GM19043 (cell line): ENCODE results near the gene GUCY1A1.
A peak's percentile ranks its signal among the peaks of the same experiment; 100 is the strongest.
"Not testable (repeated sequence)": the region's sequence is repeated elsewhere in the genome, so short reads cannot be mapped to it uniquely, and the experiment has no call there.

ENCODE experiments used
- ATAC-seq: cut with Tn5 transposase; IDR thresholded peaks from one replicate; pipeline ENCODE4 v1.9.1; 2021; ENCODE audit warnings: low read depth; ENCODE audit not compliant: unreplicated experiment

Gene GUCY1A1, protein sequence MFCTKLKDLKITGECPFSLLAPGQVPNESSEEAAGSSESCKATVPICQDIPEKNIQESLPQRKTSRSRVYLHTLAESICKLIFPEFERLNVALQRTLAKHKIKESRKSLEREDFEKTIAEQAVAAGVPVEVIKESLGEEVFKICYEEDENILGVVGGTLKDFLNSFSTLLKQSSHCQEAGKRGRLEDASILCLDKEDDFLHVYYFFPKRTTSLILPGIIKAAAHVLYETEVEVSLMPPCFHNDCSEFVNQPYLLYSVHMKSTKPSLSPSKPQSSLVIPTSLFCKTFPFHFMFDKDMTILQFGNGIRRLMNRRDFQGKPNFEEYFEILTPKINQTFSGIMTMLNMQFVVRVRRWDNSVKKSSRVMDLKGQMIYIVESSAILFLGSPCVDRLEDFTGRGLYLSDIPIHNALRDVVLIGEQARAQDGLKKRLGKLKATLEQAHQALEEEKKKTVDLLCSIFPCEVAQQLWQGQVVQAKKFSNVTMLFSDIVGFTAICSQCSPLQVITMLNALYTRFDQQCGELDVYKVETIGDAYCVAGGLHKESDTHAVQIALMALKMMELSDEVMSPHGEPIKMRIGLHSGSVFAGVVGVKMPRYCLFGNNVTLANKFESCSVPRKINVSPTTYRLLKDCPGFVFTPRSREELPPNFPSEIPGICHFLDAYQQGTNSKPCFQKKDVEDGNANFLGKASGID

DNA sequence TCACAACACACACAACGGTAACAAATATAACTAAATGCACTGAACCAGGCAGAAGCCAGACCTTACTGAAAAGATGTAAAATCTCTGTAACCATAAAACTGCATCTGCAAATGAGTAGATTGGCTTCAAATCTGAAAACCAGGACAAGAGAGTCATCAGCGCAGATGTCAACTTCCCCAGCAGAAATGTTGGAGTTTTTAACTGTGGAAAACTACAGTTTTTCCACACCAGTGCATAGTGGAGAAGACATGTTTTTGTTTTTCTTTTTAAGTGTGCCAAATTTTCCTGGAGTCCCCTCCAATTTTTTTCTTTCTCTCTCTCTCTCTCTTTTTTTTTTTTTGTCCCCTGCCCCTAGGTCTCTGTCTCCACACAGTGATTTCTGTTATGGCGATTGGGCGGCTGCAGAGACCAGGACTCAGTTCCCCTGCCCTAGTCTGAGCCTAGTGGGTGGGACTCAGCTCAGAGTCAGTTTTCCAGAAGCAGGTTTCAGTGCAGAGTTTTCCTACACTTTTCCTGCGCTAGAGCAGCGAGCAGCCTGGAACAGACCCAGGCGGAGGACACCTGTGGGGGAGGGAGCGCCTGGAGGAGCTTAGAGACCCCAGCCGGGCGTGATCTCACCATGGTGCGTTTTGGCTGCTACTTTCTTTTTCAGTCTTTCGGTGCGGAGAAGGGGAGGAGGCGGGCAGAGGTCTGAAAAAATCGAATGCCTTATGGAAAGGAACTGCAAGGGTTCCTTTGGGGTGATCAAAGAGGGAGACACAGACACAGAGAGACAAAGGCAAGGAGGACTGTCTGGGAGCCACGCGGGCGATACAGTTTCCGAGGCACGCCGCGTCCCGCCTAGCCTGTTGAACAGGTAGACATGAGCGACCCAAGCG lies at the start of gene GUCY1A1:
Gene GUCY1A1 (plus strand): TSS at position 505 of the 878 bp plus-strand sequence. CDS start 30,020 bp downstream, outside the sequence.
- ATAC-seq = peak; percentile 11

DNA sequence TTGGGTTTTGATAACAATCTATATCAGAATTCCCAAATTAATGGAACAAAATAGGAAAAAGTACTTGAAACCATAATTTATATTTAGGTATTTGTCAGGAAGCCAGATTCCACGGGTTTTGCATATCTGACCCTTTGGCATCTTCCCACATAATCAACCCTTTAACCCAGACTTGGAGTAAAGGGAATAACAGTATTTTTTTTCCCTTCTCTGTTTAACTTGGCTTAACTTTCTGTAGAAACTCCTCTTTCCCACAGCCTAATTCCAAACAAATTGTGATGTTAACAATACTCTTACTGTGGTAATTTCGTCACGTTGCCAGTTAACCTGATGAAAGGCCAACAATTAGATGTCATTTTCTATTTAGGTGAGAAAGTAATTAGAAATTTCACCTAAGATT lies 49.4 kb upstream of the GUCY1A1 start:
- ATAC-seq = no peak

DNA sequence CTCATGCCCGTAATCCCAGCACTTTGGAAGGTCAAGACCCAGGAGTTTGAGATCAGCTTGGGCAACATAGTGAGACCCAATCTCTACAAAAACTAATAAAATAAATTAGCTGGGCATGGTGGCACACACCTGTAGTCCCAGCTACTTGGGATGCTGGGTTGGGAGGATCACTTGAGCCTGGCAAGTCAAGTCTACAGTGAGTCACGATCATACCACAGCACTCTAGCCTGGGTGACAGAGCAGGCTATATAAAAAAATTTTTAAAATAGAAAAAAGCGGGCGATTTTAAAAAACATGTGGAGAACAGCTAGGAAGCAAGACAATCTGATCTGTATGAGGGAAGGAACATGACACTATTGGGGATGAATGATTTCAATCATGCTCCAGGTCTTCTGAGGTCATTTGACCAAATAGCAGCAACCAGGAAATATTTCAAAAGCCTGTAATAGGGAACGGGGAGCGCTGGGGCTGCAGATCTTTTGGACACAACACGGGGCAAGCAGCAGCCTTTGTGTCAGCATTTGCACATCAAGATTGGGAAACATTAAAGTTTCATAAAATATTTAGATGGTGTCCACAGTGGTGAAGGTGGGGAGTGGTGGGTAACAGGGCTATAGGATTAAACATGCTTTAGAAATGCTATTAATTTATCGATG lies 48.3 kb upstream of the GUCY1A1 start:
- no peak for ATAC-seq

DNA sequence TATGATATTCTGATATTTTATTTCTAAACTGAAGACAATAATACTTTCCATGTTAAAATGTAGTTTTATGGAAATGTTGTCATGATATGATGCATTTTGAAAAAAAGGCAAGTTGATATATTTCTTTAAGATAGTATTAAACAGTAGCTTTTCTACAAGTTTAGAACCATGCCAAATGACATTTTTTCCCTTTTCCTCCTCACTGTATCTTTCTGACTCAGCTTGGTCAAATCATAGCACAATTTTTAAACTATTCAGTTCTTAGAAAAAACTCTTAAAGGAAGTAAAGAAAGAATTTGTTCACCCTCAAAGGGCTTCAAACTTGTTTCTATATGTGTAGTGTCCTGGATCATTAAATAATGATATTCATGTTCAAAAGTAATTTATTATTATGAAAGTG lies 46.0 kb upstream of the GUCY1A1 start:
- no peak for ATAC-seq

DNA sequence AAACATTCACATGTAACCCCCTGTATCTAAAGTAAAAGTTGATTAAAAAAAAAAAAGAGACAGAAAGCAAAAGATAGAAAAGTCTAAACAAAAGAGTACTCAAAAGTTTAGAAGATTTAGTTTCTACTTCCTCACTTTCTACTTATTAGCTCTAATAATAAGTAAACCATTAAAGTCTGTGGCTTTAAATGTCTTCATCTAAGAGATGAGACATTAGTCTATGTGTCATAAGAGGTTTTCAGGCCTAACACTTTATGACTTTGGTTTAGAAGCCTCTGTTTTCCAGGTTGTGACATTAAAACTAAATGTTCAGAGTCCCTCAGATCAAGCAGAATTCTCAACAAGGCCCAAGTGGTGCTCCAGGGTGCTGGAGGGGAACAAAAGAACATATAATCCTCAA lies 42.2 kb upstream of the GUCY1A1 start:
- peak; percentile 99 for ATAC-seq

DNA sequence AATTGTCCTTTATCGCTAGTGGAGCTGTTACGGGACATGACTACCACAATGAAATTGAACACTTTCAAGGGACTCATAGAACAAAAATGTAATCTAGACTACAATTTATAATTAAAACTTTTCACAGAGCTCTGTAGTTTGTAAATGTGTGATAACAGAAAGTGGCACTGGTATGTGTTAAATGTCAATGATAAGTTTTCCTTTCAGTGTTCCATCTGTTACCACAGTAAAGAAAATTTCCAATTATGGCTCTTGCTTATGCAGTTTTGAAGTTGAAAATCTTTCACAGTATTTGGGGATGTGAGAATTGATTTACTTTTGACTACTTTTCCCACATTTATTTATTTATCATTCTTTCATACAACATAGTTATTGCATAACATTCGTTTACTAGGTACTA lies 40.1 kb upstream of the GUCY1A1 start:
- no peak for ATAC-seq

DNA sequence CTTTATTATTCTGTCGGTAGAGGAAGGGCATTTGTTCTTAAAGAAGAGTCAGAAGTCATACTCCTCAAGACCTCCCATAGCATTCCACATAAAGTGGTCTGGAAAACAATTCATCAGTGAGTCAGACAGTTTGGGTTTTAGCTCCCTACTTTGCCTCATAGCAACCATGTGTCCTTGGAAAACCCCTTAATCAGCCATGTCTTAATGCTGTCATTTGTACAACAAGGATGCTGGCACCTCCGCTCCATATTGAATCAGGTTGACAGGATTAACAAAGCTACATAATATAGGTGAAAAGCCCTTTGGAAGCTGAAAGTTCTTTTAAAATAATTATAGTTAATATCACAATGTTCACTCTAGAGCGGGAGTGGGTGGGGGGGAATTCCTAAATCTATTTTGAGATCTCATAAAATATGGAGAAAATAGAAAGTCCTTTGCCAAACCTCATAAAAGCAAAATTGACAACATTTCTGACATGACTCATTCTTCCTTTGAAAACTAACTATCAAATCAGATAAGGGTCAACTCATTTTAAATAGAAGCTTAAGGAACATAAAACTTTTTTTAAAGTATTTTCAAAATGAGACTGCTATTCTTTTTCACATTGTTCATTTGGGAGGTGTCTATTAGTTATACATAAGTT lies 37.3 kb upstream of the GUCY1A1 start:
- ATAC-seq = no peak

DNA sequence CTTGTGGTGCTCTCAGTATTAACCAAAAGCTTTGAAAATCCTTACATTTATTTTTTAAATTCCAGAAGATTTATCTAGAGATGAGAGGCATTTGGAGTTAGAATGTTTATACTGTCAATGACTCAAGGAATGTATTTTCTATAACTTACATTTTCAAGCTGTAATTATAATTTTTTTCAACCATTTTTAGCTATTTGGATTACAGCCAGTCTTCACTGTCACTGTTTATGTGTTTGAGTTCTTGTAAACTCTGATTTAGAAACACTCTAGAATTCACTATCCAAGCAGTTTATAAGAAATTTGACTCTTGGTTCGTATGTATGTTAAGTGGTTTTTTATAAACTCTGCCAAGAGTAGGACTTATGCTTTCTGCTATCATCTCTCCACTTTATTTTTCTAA lies 36.7 kb upstream of the GUCY1A1 start:
- no peak for ATAC-seq

DNA sequence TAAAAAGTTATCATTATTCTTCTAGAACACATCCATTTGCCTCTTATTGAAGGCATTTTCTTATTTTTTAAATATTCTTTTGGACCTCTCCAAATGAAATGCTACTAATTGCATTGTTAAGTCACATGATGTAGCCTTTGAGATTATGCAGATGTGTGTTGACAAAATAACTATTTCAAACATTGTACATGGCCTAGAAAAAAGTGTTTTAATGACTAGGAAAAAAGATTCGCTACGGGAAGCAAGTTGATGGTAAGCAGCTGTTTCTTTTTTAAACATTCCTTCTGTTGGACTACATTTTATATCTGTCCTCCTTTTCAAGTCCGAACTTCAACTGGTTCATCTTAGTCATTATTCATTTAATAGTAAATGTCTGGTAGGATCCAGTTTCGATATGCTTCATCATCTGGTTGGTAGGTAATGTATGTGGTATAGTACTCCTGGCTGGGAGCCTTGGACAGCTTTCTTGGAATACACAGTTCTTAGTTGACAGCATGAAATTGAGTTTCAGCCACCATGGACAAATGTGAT lies 34.3 kb upstream of the GUCY1A1 start:
- ATAC-seq = no peak

DNA sequence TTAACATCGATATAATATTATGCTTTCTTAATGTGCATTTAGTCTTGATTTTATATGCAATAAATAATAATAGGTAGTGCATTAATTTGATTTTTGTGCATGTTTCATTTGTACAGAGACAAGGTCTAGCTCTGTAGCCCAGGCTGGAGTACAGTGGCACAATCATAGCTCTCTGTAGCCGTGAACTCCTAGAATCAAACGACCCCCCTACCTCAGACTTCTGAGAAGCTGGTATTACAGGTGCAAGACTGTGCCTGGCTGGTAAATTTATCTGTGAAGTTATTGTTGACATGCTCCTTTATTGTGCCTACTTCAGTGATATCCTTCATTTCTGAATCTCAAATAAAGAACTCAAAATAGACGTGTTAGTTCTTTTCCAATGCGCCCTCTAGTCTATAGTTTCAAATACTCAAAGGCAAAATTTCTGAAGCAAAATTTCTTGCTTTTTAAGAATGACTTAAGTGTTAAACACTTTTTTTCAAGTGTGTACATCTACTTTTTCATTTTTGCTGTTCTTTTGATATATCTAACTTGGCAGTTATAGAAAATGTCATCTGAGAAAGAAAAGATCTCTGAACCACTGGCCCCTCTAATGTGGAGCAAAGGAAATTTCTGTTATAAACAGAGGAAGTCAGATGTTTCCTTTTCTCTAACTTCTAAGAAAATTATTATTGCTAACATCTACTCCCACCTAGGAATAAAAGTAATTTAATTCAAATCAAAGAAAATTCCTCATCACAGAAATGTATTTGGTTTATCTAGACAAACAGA lies 28.3 kb upstream of the GUCY1A1 start:
- ATAC-seq = no peak

DNA sequence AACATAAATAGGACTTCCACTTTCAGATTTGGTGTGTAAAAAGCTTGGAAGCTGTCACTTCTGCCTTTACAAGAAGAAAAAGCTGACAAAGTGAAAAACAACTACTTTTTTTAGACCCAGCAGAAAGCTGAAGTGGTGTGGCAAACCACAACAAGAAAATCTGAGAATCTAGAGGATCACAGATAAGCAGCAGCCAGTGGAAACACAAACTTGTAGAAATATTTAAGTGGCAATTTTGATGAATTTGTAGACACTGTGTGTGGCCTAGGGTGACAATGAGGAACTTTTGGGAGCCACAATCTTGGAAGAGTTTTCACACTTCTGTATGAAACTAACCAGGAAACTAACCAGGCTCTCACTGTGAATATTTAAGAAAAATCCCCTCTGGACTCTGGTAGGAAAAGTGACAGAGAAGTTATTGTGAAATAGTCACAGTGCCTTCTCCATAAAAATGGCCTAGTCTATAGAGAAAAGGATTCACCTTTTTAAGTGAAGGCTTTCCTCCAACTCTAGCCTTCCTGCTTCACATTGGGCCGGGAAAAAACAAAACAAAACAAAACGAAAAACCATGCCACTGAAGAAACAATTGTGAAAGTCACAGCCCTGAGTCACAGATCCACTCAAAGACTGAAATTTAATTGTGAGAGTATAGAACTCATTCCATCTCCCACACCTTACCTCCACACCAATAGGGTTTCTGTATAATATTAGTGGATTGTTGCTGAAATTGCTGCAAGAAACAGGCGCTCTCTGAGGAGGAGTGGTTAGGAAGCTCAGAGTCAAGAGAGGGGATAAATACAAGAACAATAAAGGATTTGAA lies 26.7 kb upstream of the GUCY1A1 start:
- peak; percentile 72 for ATAC-seq

DNA sequence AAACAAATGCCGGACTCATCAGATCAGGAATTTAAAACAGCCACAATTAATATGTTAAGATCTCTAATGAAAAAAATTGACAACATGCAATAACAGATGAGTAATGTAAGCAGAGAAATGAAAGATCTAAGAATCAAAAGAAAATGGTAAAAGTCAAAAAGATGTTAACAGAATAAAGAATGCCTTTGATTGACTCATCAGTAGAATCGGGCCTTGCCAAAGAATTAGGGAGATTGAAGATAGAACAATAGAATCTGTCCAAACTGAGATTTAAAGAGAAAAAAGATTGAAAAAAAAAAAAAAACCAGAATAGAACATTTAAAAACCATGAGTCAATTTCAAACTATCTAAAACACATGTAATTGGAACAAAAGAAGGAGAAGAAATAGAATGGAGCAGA lies 25.9 kb upstream of the GUCY1A1 start:
- ATAC-seq = no peak

DNA sequence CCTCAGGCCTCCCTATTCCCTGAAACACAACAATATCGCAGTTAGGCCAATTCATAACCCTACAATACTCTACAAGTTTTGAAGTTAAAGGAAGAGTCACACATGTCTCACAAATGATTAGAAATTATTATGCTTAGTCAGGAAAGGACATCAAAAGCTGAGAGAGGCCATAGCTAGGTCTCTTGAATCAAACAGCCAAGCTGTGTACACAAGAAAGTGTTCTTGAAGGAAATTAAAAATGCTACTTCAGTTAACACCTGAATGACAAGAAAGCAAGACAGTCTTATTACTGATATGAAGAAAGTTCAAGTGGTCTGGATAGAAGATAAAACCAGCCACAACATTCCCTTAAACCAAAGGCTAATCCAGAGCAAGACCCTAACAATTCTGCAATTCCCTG lies 23.6 kb upstream of the GUCY1A1 start:
- no peak for ATAC-seq

DNA sequence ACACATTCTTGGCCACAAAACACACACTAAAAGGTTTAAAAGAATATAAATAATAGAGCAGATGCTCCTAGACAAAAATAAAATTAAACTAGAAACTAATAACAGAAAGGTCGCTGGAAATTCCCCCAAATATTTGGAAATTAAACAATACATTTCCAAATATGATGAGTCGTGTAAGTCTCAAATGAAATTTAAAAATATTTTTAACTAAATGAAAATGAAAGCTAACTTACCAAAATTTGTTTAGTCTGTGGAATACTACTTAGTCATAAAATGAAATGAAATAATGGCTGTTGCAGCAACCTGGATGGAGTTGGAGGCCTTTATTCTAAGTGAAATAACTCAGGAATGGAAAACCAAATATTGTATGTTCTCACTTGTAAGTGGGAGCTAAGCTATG lies 20.6 kb upstream of the GUCY1A1 start:
- no peak for ATAC-seq

DNA sequence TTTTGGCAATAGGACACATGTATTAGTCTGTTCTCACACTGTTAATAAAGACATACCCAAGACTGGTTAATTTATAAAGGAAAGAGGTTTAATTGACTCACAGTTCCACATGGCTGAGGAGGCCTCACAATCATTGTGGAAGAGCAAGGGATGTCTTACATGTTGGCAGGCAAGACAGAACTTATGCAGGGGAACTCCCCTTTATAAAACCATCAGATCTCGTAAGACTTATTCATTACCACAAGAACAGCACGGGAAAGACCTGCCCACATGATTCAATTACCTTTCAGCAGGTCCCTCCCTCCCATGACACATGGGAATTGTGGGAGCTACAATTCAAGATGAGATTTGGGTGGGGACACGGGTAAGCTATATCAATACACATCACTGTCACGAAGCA lies 15.9 kb upstream of the GUCY1A1 start:
- not testable (repeated sequence) for ATAC-seq

DNA sequence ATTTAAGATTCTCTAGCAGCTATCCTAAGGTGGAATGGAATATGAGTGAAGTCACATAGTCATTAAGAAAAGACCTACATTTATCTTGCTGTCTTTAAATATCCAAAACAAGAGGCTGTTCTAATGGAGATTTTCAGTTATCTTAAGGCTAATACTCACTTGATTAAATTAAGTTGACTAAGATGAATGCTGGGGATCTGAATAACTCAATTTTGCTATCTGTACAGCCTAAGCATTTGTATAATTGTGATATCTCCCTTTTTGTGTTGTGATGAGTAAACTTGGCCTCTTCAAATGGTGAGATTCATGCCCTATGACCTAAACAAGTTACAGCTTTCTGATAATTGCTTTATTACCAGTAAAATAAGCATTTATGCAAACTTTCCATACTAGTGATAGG lies 13.6 kb upstream of the GUCY1A1 start:
- ATAC-seq = no peak

DNA sequence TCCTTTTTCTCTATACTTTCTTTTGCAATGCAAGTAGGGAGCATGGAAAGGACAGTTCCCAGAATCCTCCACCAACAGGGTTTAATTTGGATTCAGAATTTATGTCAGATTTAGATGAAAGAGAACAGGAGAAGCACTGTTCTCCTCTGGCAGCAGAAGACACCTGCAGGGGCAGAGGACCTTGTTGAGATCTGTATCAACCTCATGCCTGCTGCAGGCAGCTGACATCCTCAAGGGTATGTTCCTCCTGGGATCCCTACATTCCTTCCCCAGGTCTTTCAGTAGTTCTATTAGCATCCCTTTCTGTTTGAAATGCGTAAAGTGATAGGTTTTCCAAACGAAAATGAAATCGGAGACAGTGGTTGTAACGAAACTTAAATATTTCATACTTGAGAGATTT lies 10.6 kb upstream of the GUCY1A1 start:
- no peak for ATAC-seq

DNA sequence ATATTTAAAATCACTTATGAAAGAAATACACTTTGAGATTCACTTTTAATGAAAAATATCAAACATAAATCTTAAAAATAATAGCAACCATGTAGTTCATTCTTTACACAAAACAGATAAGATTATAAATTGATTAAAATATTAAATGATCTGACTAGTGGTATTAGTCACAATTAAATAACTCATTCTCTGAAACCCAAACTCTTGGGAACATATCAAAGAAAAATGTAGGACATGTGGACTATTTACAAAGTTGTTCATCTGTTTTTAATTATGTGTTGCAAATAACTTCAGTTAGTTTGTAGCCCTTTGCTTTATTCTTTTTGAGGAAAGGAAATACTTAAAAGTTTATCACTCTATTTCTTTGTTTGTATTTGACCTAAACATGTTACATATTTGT lies 9.5 kb upstream of the GUCY1A1 start:
- ATAC-seq = no peak
